ENCODE results near the gene ERVFRD-1. TPM values are rescaled to one million over a fixed set of nuclear protein-coding genes. Genes with fewer than 3 reads are reported as not detected.

ERVFRD-1 gene
- polyA plus RNA-seq, 1 donor from 2014 or later, result not detected

GRCh38 chr6:11141295-11141694 is 29.8 kb upstream of the ERVFRD-1 start:
- no peak overlapping the region for H3K27ac ChIP-seq (ENCODE audit: low read length)
- no peak overlapping the region for H3K4me2 ChIP-seq (ENCODE audit: low read length)
- H3F3A ChIP-seq (ENCODE audit: insufficient read depth, low read length, poor library complexity, severe bottlenecking), result no peaks in the 10 kb centered on the region
- H3K79me2 ChIP-seq (replicated peaks; ENCODE audit: insufficient read depth, low read length), result no peaks in the 10 kb centered on the region
- no peak overlapping the region for H3K9ac ChIP-seq (ENCODE audit: low read length)
- H2AFZ ChIP-seq (ENCODE audit: low read depth, low read length), result no peak overlapping the region
- no peak for TF ChIP-seq RAD21 (conservative IDR thresholded peaks at IDR 0.05)
- TF ChIP-seq POLR2AphosphoS5 (IDR thresholded peaks at IDR 0.05), result no peak
- no peak for TF ChIP-seq MXI1 (conservative IDR thresholded peaks at IDR 0.05; ENCODE audit: poor library complexity, severe bottlenecking)
- no peak for TF ChIP-seq EP300 (conservative IDR thresholded peaks at IDR 0.05; ENCODE audit: poor library complexity, severe bottlenecking)
- TF ChIP-seq TAF1 (IDR thresholded peaks at IDR 0.05; ENCODE audit: low read depth), result no peak
- no peak for TF ChIP-seq SMC3 (conservative IDR thresholded peaks at IDR 0.05; ENCODE audit: poor library complexity)
- no peak for TF ChIP-seq CTCF (IDR thresholded peaks at IDR 0.05; ENCODE audit: poor library complexity, severe bottlenecking)
- no peak for TF ChIP-seq EZH2 (IDR thresholded peaks at IDR 0.05; ENCODE audit: borderline replicate concordance, insufficient read depth, low read length, poor library complexity, severe bottlenecking)
- no peak for TF ChIP-seq REST (IDR thresholded peaks at IDR 0.05; ENCODE audit: borderline replicate concordance)
- no peaks in the 10 kb centered on the region for H3K36me3 ChIP-seq (ENCODE audit: insufficient read depth, low read length)
- no peaks in the 10 kb centered on the region for H3K9me3 ChIP-seq (ENCODE audit: low read length)
- H3K4me3 ChIP-seq (ENCODE audit: low read length), result no peak overlapping the region
- H3K9me2 ChIP-seq (ENCODE audit: insufficient read depth, low read length), result no peaks in the 10 kb centered on the region
- H3K27me3 ChIP-seq (ENCODE audit: insufficient read depth, low read depth, low read length), result no peaks in the 10 kb centered on the region
- no peaks in the 10 kb centered on the region for H4K20me1 ChIP-seq (ENCODE audit: insufficient read depth)

GRCh38 chr6:11140056-11140455 is 28.5 kb upstream of the ERVFRD-1 start:
- Histone ChIP-seq H3K9ac (ENCODE audit: low read length) (no peak overlapping the region), H4K20me1 (ENCODE audit: insufficient read depth) (no peaks in the 10 kb centered on the region), H3K27me3 (ENCODE audit: insufficient read depth, low read depth, low read length) (no peaks in the 10 kb centered on the region), H3K9me2 (ENCODE audit: insufficient read depth, low read length) (no peaks in the 10 kb centered on the region), H3F3A (ENCODE audit: insufficient read depth, low read length, poor library complexity, severe bottlenecking) (no peaks in the 10 kb centered on the region), H3K4me3 (ENCODE audit: low read length) (no peak overlapping the region), H3K9me3 (ENCODE audit: low read length) (no peaks in the 10 kb centered on the region), H3K79me2 (replicated peaks; ENCODE audit: insufficient read depth, low read length) (no peaks in the 10 kb centered on the region), H3K4me2 (ENCODE audit: low read length) (no peak overlapping the region), H3K27ac (ENCODE audit: low read length) (no peak overlapping the region), H2AFZ (ENCODE audit: low read depth, low read length) (no peak overlapping the region), H3K36me3 (ENCODE audit: insufficient read depth, low read length) (peaks cover 3% of the 10 kb centered on the region)
- no peak for TF ChIP-seq POLR2AphosphoS5 (IDR thresholded peaks at IDR 0.05)
- no peak for TF ChIP-seq EZH2 (IDR thresholded peaks at IDR 0.05; ENCODE audit: borderline replicate concordance, insufficient read depth, low read length, poor library complexity, severe bottlenecking)
- TF ChIP-seq RAD21 (conservative IDR thresholded peaks at IDR 0.05), result no peak
- no peak for TF ChIP-seq CTCF (IDR thresholded peaks at IDR 0.05; ENCODE audit: poor library complexity, severe bottlenecking)
- no peak for TF ChIP-seq REST (IDR thresholded peaks at IDR 0.05; ENCODE audit: borderline replicate concordance)
- TF ChIP-seq TAF1 (IDR thresholded peaks at IDR 0.05; ENCODE audit: low read depth), result no peak
- no peak for TF ChIP-seq SMC3 (conservative IDR thresholded peaks at IDR 0.05; ENCODE audit: poor library complexity)
- no peak for TF ChIP-seq EP300 (conservative IDR thresholded peaks at IDR 0.05; ENCODE audit: poor library complexity, severe bottlenecking)
- TF ChIP-seq MXI1 (conservative IDR thresholded peaks at IDR 0.05; ENCODE audit: poor library complexity, severe bottlenecking), result no peak
